NCI-H128 (cell line): ENCODE measurements around the gene ALDH3B2.

Experiments used
- DNase-seq: peaks from one replicate; lab custom pipeline; 2025; ENCODE audit not compliant: unreplicated experiment; lab: John Stamatoyannopoulos, UW

The ALDH3B2 gene

DNA sequence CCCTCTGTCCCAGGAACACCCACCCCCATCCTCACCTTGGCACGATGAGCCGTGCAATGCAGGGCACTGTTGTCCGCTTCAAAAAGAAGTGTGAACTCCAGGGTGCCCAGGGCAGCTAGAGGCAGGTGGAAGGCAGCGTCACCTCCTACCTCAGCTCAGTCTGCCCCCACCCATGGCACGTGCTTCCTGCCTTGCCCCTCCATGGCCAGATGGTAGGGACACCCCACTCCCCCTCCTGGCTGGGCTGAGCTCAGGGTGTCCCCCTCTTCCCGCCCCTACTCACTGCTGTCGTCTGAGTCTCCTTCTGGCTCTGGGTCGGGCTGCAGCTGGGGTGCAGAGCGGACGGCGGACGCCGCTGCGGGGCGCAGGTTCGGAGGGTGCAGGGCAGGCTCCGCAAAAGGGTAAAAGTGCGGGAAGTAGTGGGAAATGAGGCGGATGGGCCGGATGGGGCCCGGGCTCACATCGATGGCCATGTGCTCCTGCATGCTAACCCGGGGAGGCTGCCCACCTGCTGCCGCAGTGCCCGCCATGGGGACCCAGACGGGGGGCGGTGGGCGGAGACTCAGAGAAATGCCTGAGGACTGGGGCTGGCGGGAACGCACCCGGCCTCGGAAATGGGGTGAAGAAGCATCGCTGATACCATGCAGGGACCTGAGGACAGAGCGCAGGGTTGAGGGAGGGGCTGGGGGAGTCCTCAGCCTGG is 58.5 kb downstream of the ALDH3B2 start:
- DNase-seq, result no peak

DNA sequence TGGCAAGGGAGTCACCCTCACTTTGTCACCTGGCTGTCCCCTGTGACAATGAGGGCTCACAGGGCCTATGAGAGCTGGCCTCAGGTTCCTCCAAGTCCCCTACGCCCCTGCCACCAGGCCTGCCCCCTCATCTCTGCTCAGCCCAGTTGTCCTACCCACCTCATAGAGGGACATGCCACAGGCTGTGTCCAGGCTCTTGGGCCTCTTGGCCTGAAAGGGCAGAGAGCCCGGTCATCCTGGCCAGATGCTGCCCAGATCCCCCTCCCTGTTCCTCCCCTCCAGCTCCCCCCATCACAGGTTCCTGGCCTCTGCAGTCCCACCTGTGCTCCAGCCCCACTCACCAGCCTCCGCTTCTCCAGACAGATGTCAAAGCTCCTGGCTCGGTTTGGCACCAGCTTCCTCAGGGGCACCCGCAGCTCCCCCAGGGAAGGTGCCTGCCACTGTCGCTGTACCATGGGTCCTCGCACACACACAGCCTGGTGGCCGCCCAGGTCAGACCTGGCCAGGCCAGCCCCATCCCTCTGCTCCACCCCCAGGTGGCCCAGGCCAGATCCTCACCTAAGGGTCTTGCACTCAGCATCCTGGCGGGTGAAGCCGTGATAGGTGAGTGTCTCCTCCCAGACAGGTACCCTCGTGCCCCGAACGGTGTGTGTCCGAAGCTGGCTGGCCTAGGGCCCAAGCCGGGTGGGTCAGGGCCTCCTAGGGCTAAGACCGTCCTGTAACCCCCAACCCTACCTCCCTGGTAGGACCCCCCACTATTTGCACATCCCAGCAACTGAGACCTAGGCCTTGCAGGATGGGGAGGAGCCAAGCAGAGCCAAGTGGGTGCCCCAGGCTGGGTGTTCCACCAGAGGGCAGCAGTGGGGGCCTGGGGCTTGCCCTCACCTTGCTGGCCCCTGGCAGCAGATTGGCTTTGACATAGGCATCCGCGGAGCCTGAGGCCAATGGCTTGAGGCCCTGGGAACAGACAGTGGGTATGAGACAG is 59.4 kb downstream of the ALDH3B2 start:
- no peak for DNase-seq

DNA sequence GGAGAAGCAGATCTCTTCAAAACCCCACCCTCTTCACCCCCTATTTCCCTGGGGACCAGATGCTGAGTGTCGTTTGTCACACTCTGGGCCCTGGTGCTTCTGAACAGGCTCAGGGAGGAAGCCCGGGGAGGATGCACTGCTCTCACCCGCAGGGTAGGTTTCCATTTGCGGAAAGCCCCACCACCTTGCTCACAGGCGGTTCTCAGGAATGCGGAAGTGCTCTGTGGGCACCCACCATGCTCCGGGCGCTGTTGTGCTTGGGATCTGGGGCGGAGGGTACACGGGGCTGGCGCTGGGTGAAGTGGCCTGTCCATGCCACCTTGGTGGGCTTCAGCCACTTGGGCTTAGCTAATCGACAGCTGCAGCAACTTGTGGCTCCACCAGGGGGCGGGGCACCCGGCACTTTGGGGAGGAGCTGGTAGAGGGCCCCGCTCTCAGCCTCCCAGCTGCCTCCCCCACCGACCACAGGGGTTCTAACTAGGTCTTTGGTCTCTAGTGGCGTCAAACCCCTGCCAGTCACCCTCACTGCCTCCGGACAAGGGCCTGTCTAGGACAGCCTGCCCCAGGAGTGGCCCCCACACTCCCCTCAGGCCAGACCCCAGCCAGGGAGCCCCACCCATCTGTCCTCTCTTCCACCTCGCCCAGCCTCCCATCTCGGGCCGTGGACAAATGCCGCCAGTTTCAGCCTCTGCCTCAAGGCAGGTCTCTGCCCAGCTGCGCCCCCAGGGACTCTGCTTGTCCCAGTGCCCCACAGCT is 60.3 kb downstream of the ALDH3B2 start:
- no peak for DNase-seq

DNA sequence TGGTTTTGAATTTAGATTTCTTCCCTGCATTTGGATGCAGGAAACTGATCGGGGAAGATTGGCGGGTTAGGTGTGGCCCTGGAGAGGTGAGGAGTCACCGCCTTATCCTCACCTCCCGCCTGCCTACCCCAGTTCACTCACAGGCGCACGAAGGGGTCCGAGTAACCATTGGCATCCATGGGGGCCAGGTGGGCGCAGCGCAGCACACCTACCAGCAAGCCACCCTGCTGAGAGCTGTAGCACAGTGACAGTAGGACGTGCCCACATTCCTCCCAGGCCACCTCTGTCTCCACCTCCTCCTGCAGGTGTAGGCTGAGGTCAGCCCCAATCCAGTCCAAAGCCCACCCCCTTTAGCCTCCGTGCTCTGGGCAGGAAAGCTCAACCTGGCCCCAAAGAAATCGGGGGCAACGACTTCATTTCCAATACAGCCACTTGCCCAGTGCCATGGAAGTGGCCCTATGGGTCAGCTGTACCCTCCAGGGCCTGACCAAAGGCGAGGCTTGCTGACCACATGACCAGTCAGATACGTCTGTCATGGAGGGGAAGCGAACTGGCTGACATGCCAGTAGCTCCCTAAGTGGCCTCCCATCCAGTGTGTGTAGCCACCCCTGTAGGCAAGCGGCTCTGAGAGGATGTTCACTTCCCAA is 61.0 kb downstream of the ALDH3B2 start:
- no peak for DNase-seq

DNA sequence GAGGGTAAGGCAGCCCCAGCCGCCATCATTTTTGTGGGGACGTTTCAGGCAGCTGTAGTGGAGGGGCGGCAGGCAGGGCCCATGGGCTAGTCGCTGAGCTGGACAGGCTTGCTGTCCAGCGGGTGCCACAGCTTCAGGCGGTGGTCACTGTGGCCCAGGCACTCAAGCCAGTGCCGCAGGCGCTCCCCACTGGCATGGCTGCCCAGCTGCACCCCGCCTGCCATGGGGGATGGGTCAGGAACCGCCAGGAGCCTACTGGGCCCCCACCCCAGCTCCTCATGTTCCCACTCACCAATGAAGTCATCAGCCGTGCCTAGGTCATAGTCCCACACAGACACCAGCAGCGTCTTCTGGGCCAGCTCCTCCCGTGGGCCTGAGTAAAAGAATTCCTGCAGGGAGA is 61.7 kb downstream of the ALDH3B2 start:
- DNase-seq, result no peak
